GM12878 (cell line): Measurements from ENCODE around the gene ANTKMT. TPM values are rescaled to one million over a fixed set of nuclear protein-coding genes. Genes with fewer than 3 reads are reported as not detected.

Experiments used
- ATAC-seq: fragments of 200-7000 bp; cut with Tn5 transposase; 3 replicates; pipeline ENCODE4 v1.9.1; 2020; ENCODE audit warnings: mild to moderate bottlenecking, moderate library complexity
- BruUV-seq: library from RNA; stranded (reverse); fragments of 400-500 nt; replicated peaks from 2 replicates; lab custom pipeline; 2021; lab: Mats Ljungman, UMichigan
- CTCF ChIA-PET: fragments of 300-600 bp; sonication (Branson Sonifier 250); formaldehyde crosslinking; extraction: SDS; loops from one replicate; lab custom pipeline; 2021; ENCODE audit warnings: inconsistent platforms; lab: Yijun Ruan, JAX
- POLR2A ChIA-PET: fragments of 350-600 bp; formaldehyde crosslinking; extraction: SDS; loops from one replicate; lab custom pipeline; 2021; ENCODE audit warnings: inconsistent platforms; lab: Charles Lee
- RAD21 ChIA-PET: fragments of 300-600 bp; sonication (Branson Sonifier 250); formaldehyde crosslinking; loops from one replicate; lab custom pipeline; 2023; ENCODE audit warnings: antibody characterized with exemption; ENCODE audit not compliant: unreplicated experiment; lab: Charles Lee
- SMC1A ChIA-PET: fragments of 300-600 bp; sonication (Branson Sonifier 250); formaldehyde crosslinking; loops from one replicate; lab custom pipeline; 2023; ENCODE audit not compliant: unreplicated experiment, uncharacterized antibody; lab: Charles Lee
- DNase-seq: peaks from one replicate; pipeline ENCODE4 v3.0.0-alpha.2; 2011; ENCODE audit warnings: low read depth, low spot score
- FAIRE-seq: peaks from 3 replicates; lab custom pipeline; 2011; peaks lifted over from hg19 to GRCh38; lab: Jason Lieb, UNC
- H2AFZ ChIP-seq: 2 replicates; pipeline ENCODE4 v1.6.0; 2011; ENCODE audit warnings: low read depth, low read length, control low read depth; ENCODE audit not compliant: control insufficient read depth
- H3K27ac ChIP-seq: 2 replicates; pipeline ENCODE4 v1.5.1; 2011; ENCODE audit warnings: control low read depth; ENCODE audit not compliant: control insufficient read depth, insufficient read depth
- H3K27me3 ChIP-seq, 2 experiments: replicated peaks in 1 of 2; 2 replicates each; pipeline versions ENCODE4 v1.6.0 to v1.6.1; 2011; ENCODE audit warnings: low read length in 1 of 2; ENCODE audit not compliant: control insufficient read depth in 2 of 2, insufficient read depth in 2 of 2
- H3K36me3 ChIP-seq, 2 experiments: 2 replicates each; pipeline ENCODE4 v1.5.1; 2011; ENCODE audit warnings: low read length in 1 of 2; ENCODE audit not compliant: control insufficient read depth in 2 of 2, insufficient read depth in 2 of 2
- H3K4me1 ChIP-seq: 2 replicates; pipeline ENCODE4 v1.6.1; 2011; ENCODE audit warnings: mild to moderate bottlenecking, low read length, moderate library complexity, mixed read lengths; ENCODE audit not compliant: control insufficient read depth, insufficient read depth
- H3K4me2 ChIP-seq: 2 replicates; pipeline ENCODE4 v1.6.0; 2011; ENCODE audit warnings: control low read depth; ENCODE audit not compliant: control insufficient read depth, insufficient read depth
- H3K4me3 ChIP-seq: fragments of 200-600 bp; sonication (generic); 2 replicates; pipeline ENCODE4 v1.5.1; 2016
- H3K79me2 ChIP-seq: 2 replicates; pipeline ENCODE4 v1.6.0; 2011; ENCODE audit warnings: low read length; ENCODE audit not compliant: control insufficient read depth, insufficient read depth
- H3K9ac ChIP-seq: 2 replicates; pipeline ENCODE4 v1.8.0; 2011; ENCODE audit warnings: low read length, control low read depth, mixed read lengths; ENCODE audit not compliant: control insufficient read depth, insufficient read depth
- H3K9me3 ChIP-seq: replicated peaks from 3 replicates; pipeline ENCODE4 v1.5.1; 2011; ENCODE audit warnings: mild to moderate bottlenecking, low read length; ENCODE audit not compliant: control insufficient read depth, insufficient read depth
- H4K20me1 ChIP-seq: 2 replicates; pipeline ENCODE4 v1.6.0; 2011; ENCODE audit not compliant: control insufficient read depth, insufficient read depth
- ASH2L ChIP-seq: fragments of 300-600, 200-600 bp; sonication (generic); IDR thresholded peaks from 2 replicates; pipeline ENCODE4 v1.6.1; 2017; ENCODE audit warnings: low read depth, mild to moderate bottlenecking, borderline replicate concordance
- CREM ChIP-seq: IDR thresholded peaks from 2 replicates; pipeline ENCODE4 v1.6.1; 2014; ENCODE audit warnings: antibody characterized with exemption, low read depth
- E2F4 ChIP-seq: IDR thresholded peaks from 2 replicates; pipeline ENCODE4 v1.6.1; 2012; ENCODE audit warnings: low read depth, low read length, improper control_type of control experiment
- FOS ChIP-seq: IDR thresholded peaks from 3 replicates; pipeline ENCODE4 v1.6.1; 2011; ENCODE audit warnings: borderline replicate concordance; ENCODE audit not compliant: insufficient read length; ENCODE audit errors: extremely low read depth
- IKZF2 ChIP-seq, 2 experiments: fragments of 450-650 bp; IDR thresholded peaks; 2 replicates each; pipeline ENCODE4 v1.6.1; 2017; ENCODE audit warnings: mild to moderate bottlenecking in 2 of 2, moderate library complexity in 2 of 2
- JUNB ChIP-seq: IDR thresholded peaks from 2 replicates; pipeline ENCODE4 v1.6.1; 2016; ENCODE audit warnings: antibody characterized with exemption, mild to moderate bottlenecking
- PKNOX1 ChIP-seq: fragments of 450-650 bp; IDR thresholded peaks from 2 replicates; pipeline ENCODE4 v1.6.1; 2016; ENCODE audit warnings: mild to moderate bottlenecking
- PML ChIP-seq: IDR thresholded peaks from 2 replicates; pipeline ENCODE4 v1.6.1; 2012; ENCODE audit warnings: low read length, inconsistent platforms
- POLR2AphosphoS2 ChIP-seq: IDR thresholded peaks from 2 replicates; pipeline ENCODE4 v1.6.1; 2011; ENCODE audit warnings: low read depth, mild to moderate bottlenecking, low read length, improper control_type of control experiment, moderate library complexity
- POU2F2 ChIP-seq: IDR thresholded peaks from 3 replicates; pipeline ENCODE4 v1.6.1; 2011; ENCODE audit warnings: low read depth, mild to moderate bottlenecking, low read length, borderline replicate concordance
- RAD51 ChIP-seq: fragments of 450-650 bp; IDR thresholded peaks from 2 replicates; pipeline ENCODE4 v1.6.1; 2016; ENCODE audit warnings: moderate library complexity, mild to moderate bottlenecking, inconsistent platforms
- RBBP5 ChIP-seq: fragments of 200-600 bp; sonication (generic); conservative IDR thresholded peaks from 2 replicates; pipeline ENCODE4 v1.6.1; 2016
- TCF3 ChIP-seq: IDR thresholded peaks from 2 replicates; pipeline ENCODE4 v1.6.1; 2012; ENCODE audit warnings: low read depth, mild to moderate bottlenecking, low read length, borderline replicate concordance; ENCODE audit not compliant: insufficient read depth
- WGBS: methylation state at CpG from one replicate; pipeline ENCODE4 v1.1.6; 2016; ENCODE audit warnings: low lambda C conversion rate; ENCODE audit not compliant: insufficient replicate concordance, insufficient coverage; ENCODE audit errors: missing lambda C conversion rate; 5-methylcytosine and 5-hydroxymethylcytosine counted together
- in situ Hi-C: fragments of 300-500 bp; cut with MboI; formaldehyde crosslinking; loops from 9 replicates; pipeline ENCODE4 v1.14.3; 2018; ENCODE audit warnings: mixed read lengths
- intact Hi-C: fragments of 100-400 bp; cut with micrococcal nuclease; formaldehyde crosslinking; loops from one replicate; pipeline ENCODE4 v1.14.2; 2022; ENCODE audit not compliant: unreplicated experiment
- polyA plus RNA-seq, 11 experiments: library from polyadenylated mRNA; depleted of rRNA in 4 of 11; unstranded in 6 of 11; stranded (reverse) in 5 of 11; fragments of >200 nt; fragmentation: Nextera tagmentation in 4 of 11; fragmentation: Illumina TruSeq in 1 of 11; extraction: Ambion mirVana in 4 of 11; extraction: Trizol in 1 of 11; gene quantifications; 1 replicate in 1 of 11; 2 replicates in 10 of 11; pipeline versions ENCODE4 v1.2.1 to v1.2.3, GENCODE V29; 2011 to 2016; ENCODE audit warnings: inconsistent platforms in 2 of 11, missing spikeins in 2 of 11, low read depth in 1 of 11
- total RNA-seq, 4 experiments: library from RNA; depleted of rRNA in 3 of 4; stranded (reverse); fragments of >200 nt in 3 of 4; fragmentation: Illumina TruSeq in 1 of 4; extraction: Trizol in 1 of 4; gene quantifications; 2 replicates each; pipeline versions ENCODE4 v1.2.1 to v1.2.3, GENCODE V29; 2013 to 2021

ANTKMT gene
- total and polyA plus RNA-seq, 10 of the 15 experiments (the other 5 are each of a cell fraction or from before 2014, with no cell fraction given): 0.58 to 60.5 (median 25.8) TPM

- TF ChIP-seq IKZF2 (IDR thresholded peaks at IDR 0.05) (peak; percentile 41 to 60; a peak in 1 of 4 replicates), POLR2AphosphoS2 (no peak), POU2F2 (0 out of 3 replicates have a peak, but pooled peaks have one; percentile 18), RBBP5 (no peak), CREM (peak; percentile 32; the same call in 1 of the 2 replicates), PKNOX1 (peak; percentile 29; the same call in 1 of the 2 replicates), PML (no peak)
Measured at GRCh38 chr16:720447-720989, 428 bp upstream of the ANTKMT start (continued).

GRCh38 chr16:721765-722540 lies 1.0 kb downstream of the ANTKMT start:
- RAD21 ChIA-PET: interaction anchor here (0.8 to 2.4 kb wide), 3 partner anchors 16 to 66 kb away, joined by 3 to 10 read pairs (median 10); partner anchors contain the start of genes CHTF18 and RPUSD1
- peak overlapping the region; percentile 86; the same call in 1 of the 2 replicates for H3K4me3 ChIP-seq

More at GRCh38 chr16:721765-722540, 1.0 kb downstream of the ANTKMT start:
- intact Hi-C loops (loop anchor here (2.0 kb wide), 2 partner anchors 19 to 37 kb away; partner anchors contain the start of genes CIAO3 and JMJD8), in situ Hi-C loops (no loop called here)
- H3K4me2 ChIP-seq: peak overlapping the region; percentile 69
- H3K27me3 ChIP-seq: no peaks in the 10 kb centered on the region
- no peaks in the 10 kb centered on the region for H4K20me1 ChIP-seq
- TF ChIP-seq JUNB (no peak), TCF3 (no peak), E2F4 (no peak), RAD51 (no peak), ASH2L (no peak), FOS (no peak)
- ATAC-seq (no peak), DNase-seq (no peak), FAIRE-seq (no peak)
- peaks cover 20% of the 10 kb centered on the region for H3K4me1 ChIP-seq
- ChIA-PET SMC1A (interaction anchor here (1.2 kb wide), 1 partner anchor 15 kb away, joined by 3 read pairs; no protein-coding TSS in a partner anchor), CTCF (interaction anchor here (0.7 to 2.5 kb wide), 5 partner anchors 10 to 18 kb away, joined by 3 to 13 read pairs (median 4); no protein-coding TSS in a partner anchor), POLR2A (interaction anchor here (0.7 to 2.5 kb wide), 7 partner anchors 8 to 150 kb away, joined by 3 to 29 read pairs (median 6); partner anchors contain the start of genes CHTF18, CIAO3 and RPUSD1)
- no peaks in the 10 kb centered on the region for H3K36me3 ChIP-seq
- WGBS: 66% methylated on average over 48 of the region's 51 CpGs
- no peak overlapping the region for H3K27ac ChIP-seq
- no peak overlapping the region for H3K9ac ChIP-seq
- no peaks in the 10 kb centered on the region for H3K9me3 ChIP-seq
- H2AFZ ChIP-seq: no peak overlapping the region
- no peaks in the 10 kb centered on the region; the same call in 1 of the 2 replicates for H3K79me2 ChIP-seq
- no TSS peak for BruUV-seq
